Left lung (tissue), 14 donors: ENCODE data around the gene NRXN2. TPM values are rescaled to one million over a fixed set of nuclear protein-coding genes. Genes with fewer than 3 reads are reported as not detected.

Experiments used
- ATAC-seq: fragments of 200-7000 bp; cut with Tn5 transposase; one replicate; pipeline ENCODE4 v1.9.1; 2020; ENCODE audit warnings: moderate library complexity
- DNase-seq, 4 donors: peaks; one replicate each; pipeline ENCODE4 v3.0.0-alpha.2; 2013 to 2020
- H3K27ac ChIP-seq, 2 donors: fragments of 200-600 bp; sonication (generic) in 1 of 2; one replicate each; pipeline versions ENCODE4 v1.5.0 to v1.8.0; 2020 to 2021
- H3K27me3 ChIP-seq, 2 donors: fragments of 200-600 bp; sonication (generic) in 1 of 2; one replicate each; pipeline versions ENCODE4 v1.5.0 to v1.8.0; 2020 to 2021
- H3K36me3 ChIP-seq, 2 donors: fragments of 200-600 bp; sonication (generic) in 1 of 2; one replicate each; pipeline versions ENCODE4 v1.5.0 to v1.8.0; 2020 to 2021
- H3K4me1 ChIP-seq, 2 donors: fragments of 200-600 bp; one replicate each; pipeline ENCODE4 v1.8.0; 2021
- H3K4me3 ChIP-seq, 2 donors: fragments of 200-600 bp; sonication (generic) in 1 of 2; one replicate each; pipeline versions ENCODE4 v1.5.0 to v1.8.0; 2020 to 2021; ENCODE audit warnings: mild to moderate bottlenecking in 1 of 2
- H3K9me3 ChIP-seq, 2 donors: fragments of 200-600 bp; sonication (generic) in 1 of 2; one replicate each; pipeline versions ENCODE4 v1.5.0 to v1.8.0; 2020 to 2021
- intact Hi-C, 2 donors: fragments of 100-400 bp; cut with DNase I; formaldehyde crosslinking; loops; one replicate each; pipeline versions ENCODE4 v1.11.2 to v1.14.2; 2022
- long read RNA-seq, 12 donors: library from polyadenylated mRNA in 2 of 12; unstranded in 2 of 12; transcript quantifications; one replicate each; pipeline ENCODE4 v2.0.0 and lab custom pipeline, GENCODE V29; 2019 to 2026
- polyA plus RNA-seq, 6 donors: library from polyadenylated mRNA; unstranded; fragments of 120-200 nt; gene quantifications; one replicate each; pipeline ENCODE4 v1.2.1, GENCODE V29; 2013; ENCODE audit not compliant: insufficient read length in 6 of 6
- total RNA-seq, 2 donors: library from RNA; stranded (reverse); fragmentation: NEBNext Ultra II Directional; extraction: Animal tissue kit (Norgen Biotek cat#: 25700); gene quantifications; one replicate each; pipeline ENCODE4 v1.2.1, GENCODE V29; 2021
- TF ChIP-seq, protein P1 (sequence below), 2 donors: fragments of 200-600 bp; sonication (generic) in 1 of 2; IDR thresholded peaks; one replicate each; pipeline versions ENCODE4 v1.5.0 to v1.8.0; 2021; ENCODE audit warnings: antibody characterized with exemption in 2 of 2
- donor health status: DM: no; HTN: yes; CAD: no.
- donor health status: DM: no; HTN: no; CAD: no.

Gene NRXN2
- total RNA-seq (1 to 10 TPM; 3.5 to 7.9 TPM), polyA plus RNA-seq (10 to 100 TPM in 4 of 6 donors, 1 to 10 TPM in 2; 6.8 to 15.0 (median 10.9) TPM)
- long read RNA-seq, donor 1, partial matches to known transcripts, result 0 of 4 reads
- long read RNA-seq, donor 1, other reads (novel, unspliced or antisense), result 0 of 4 reads
- long read RNA-seq, donor 2, partial matches to known transcripts, result 0 of 7 reads
- long read RNA-seq, donor 2, other reads (novel, unspliced or antisense), result 5 of 7 reads
- long read RNA-seq, donor 3, result 0 reads
- long read RNA-seq, donor 4, result 0 reads
- long read RNA-seq, donor 5, partial matches to known transcripts, result 0 of 4 reads
- long read RNA-seq, donor 5, other reads (novel, unspliced or antisense), result 0 of 4 reads
- long read RNA-seq, donor 6, result 0 reads
- long read RNA-seq, donor 7, result 0 reads
- long read RNA-seq, donor 8, partial matches to known transcripts, result 0 of 2 reads
- long read RNA-seq, donor 8, other reads (novel, unspliced or antisense), result 0 of 2 reads
- long read RNA-seq, donor 9, result 0 reads
- long read RNA-seq, donor 10, result 0 reads
- long read RNA-seq, donor 11, transcript NRXN2-213 (3 exons, 580 nt), result minor isoform, 13 of 91 reads
- long read RNA-seq, donor 11, transcript NRXN2-210 (3 exons, 3,232 nt), result minor isoform, 10 of 91 reads
- long read RNA-seq, donor 11, transcript NRXN2-202 (7 exons, 3,535 nt), result major isoform, 17 of 91 reads
- long read RNA-seq, donor 11, partial matches to known transcripts, result 40 of 91 reads
- long read RNA-seq, donor 11, other reads (novel, unspliced or antisense), result 10 of 91 reads
- long read RNA-seq, donor 12, partial matches to known transcripts, result 0 of 1 reads
- long read RNA-seq, donor 12, other reads (novel, unspliced or antisense), result 0 of 1 reads

DNA sequence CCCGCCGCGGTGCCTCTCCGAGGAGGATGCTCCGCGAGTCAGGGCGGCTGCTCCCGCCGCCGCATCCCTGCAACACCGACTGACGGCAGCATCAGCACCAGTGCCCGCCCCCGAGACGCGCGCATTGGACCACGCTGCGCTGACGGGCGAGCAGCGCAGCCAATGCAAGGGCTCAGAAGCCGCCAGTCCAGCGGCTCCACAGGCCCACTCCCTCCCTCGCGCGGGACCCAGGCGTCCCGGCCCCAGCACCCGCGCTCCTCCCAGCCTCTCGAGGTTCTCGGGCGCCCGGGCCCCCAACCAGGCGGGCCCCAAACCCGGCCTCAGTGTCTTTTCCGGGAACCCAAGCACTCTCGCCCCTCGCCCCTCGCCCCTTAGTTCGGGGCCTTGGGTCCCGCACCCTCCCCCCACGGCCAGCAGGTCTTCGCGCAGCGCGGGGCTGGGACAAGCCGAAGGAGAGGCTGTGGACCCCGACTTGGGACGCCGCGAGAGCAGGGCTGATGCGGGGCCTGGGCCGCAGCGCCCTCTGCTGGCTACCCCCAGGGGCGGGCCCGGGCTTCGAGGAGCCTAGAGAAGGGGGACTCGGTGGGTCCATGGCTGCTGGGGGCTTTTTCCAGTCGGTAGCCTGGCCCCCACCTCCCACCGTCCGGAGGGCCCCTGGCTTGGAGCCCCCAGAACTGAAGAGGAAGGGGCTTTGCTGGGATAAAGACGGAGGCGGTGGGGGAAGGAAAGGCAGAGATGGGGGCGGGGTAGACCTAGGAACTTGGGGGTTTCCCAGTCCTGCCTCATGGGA is at the start of gene NRXN2:
Gene NRXN2 (minus strand): TSS at position 81 of the 790 bp plus-strand sequence. CDS start 9,498 bp downstream, outside the sequence.
- TF ChIP-seq, protein P1, sequence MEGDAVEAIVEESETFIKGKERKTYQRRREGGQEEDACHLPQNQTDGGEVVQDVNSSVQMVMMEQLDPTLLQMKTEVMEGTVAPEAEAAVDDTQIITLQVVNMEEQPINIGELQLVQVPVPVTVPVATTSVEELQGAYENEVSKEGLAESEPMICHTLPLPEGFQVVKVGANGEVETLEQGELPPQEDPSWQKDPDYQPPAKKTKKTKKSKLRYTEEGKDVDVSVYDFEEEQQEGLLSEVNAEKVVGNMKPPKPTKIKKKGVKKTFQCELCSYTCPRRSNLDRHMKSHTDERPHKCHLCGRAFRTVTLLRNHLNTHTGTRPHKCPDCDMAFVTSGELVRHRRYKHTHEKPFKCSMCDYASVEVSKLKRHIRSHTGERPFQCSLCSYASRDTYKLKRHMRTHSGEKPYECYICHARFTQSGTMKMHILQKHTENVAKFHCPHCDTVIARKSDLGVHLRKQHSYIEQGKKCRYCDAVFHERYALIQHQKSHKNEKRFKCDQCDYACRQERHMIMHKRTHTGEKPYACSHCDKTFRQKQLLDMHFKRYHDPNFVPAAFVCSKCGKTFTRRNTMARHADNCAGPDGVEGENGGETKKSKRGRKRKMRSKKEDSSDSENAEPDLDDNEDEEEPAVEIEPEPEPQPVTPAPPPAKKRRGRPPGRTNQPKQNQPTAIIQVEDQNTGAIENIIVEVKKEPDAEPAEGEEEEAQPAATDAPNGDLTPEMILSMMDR (IDR thresholded peaks at IDR 0.05), result peak; percentile 91 to 97
- ATAC-seq, result peak; percentile 99
- H3K27ac ChIP-seq, result peak within 1 kb of the TSS in 1 of 2 donors; percentile 55
- peaks cover 0 to 12% of the 10 kb centered on the region in 2 donors for H3K36me3 ChIP-seq
- peaks cover 0 to 8% of the 10 kb centered on the region in 2 donors for H3K4me1 ChIP-seq
- DNase-seq, result peak in 3 of 4 donors; percentile 81 to 94 (median 81)
- H3K27me3 ChIP-seq, result peaks cover 4 to 54% of the 10 kb centered on the region in 2 donors
- H3K4me3 ChIP-seq, result peak within 1 kb of the TSS; percentile 78 to 82
- intact Hi-C loops, result no loop called here
- H3K9me3 ChIP-seq, result no peaks in the 10 kb centered on the region

DNA sequence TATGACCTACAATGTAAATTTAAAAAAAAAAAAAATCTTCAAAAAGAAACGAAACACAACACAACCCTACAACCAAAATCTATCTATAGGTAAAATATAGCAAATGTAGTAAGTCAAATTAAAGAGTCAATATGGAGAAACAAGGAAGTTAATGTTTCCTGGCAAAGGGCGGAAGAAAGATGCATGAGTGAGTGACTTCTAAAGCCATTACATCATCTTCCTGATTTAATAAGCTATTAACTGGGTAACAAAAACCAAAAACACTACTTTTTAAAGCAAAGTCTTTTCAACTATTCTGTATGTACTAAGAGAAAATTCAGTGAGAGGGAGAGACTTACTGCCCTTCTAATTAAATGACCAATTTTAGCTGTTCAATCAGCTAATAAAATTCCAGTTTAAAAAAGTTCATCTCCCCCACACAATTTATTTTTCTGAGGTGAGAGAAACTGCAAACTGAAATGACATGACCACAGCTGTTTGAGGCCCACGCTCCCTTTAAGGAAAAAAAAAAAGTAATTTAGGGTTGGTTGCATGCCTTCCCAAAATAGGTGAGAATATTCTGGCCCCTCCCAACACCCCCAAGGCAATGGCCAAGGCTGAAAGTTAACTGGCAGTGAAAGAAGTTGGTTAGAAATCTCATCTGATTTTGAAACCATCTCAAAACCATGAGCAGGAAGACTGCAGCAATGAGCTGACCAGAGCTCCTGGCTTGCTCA is 49.5 kb upstream of the NRXN2 start:
- TF ChIP-seq, protein P1 (IDR thresholded peaks at IDR 0.05), result no peak
- intact Hi-C loops, result no loop called here
- H3K4me3 ChIP-seq, result no peak overlapping the region
- no peaks in the 10 kb centered on the region for H3K9me3 ChIP-seq
- DNase-seq (no peak), ATAC-seq (no peak)
- H3K27me3 ChIP-seq, result no peaks in the 10 kb centered on the region
- peaks cover 7 to 77% of the 10 kb centered on the region in 2 donors for H3K4me1 ChIP-seq
- H3K36me3 ChIP-seq, result peaks cover 6 to 95% of the 10 kb centered on the region in 2 donors
- H3K27ac ChIP-seq, result peak overlapping the region in 1 of 2 donors; percentile 82

DNA sequence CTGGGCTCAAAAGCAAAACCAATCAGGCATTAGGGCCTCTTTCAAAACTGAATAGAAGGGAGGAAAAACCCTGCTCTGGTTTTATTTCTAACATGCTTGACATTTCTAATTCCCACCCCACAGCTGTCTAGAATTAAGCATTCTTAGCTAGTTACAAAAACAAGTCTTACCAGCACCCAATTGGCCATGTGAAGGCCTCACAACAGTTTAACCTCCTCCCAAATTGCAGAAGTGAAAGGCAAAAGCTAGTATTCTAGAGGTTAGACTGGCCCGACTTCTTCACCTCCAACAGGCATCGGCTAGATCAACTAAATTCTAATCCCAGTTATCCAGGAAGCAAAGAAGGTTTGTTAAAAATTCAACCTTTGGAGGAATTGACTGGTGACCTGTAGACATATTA is 48.9 kb upstream of the NRXN2 start:
- TF ChIP-seq, protein P1 (IDR thresholded peaks at IDR 0.05), result no peak
- H3K27ac ChIP-seq, result peak overlapping the region in 1 of 2 donors; percentile 82
- H3K4me1 ChIP-seq, result peaks cover 4 to 78% of the 10 kb centered on the region in 2 donors

DNA sequence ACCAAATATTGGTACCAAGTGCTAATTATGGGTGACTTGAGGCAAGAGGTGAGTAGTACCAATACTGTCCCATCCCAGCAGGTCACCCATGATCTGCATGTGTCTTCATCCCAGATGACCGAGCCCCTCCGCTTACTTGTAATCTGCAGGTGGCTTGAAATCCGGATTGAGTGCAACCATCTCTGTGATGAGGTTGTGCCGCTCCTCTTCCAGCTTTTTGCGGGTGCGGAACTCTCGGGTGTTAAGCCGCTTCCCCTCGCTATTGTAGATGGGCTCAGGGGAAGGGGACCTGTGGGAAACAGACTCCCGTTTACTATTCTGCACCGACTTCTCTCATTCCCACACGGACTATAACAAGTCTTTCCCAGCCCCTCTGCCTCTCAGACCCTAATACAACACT is 47.1 kb upstream of the NRXN2 start:
- no peak for DNase-seq

More for the DNA sequence above, 48.9 kb upstream of the NRXN2 start:
- H3K9me3 ChIP-seq, result no peaks in the 10 kb centered on the region
- H3K27me3 ChIP-seq, result no peaks in the 10 kb centered on the region
- ATAC-seq (no peak), DNase-seq (no peak)
- peaks cover 6 to 100% of the 10 kb centered on the region in 2 donors for H3K36me3 ChIP-seq
- no peak overlapping the region for H3K4me3 ChIP-seq
- intact Hi-C loops, result no loop called here

More for the DNA sequence above, 47.1 kb upstream of the NRXN2 start:
- Histone ChIP-seq H3K27ac (no peak overlapping the region), H3K4me3 (no peak overlapping the region), H3K36me3 (peaks cover 15 to 100% of the 10 kb centered on the region in 2 donors), H3K9me3 (no peaks in the 10 kb centered on the region), H3K27me3 (no peaks in the 10 kb centered on the region), H3K4me1 (peaks cover 0 to 67% of the 10 kb centered on the region in 2 donors)
- ATAC-seq, result no peak
- intact Hi-C loops, result no loop called here
- TF ChIP-seq, protein P1 (IDR thresholded peaks at IDR 0.05), result no peak
